Small intestine (tissue), 7 donors: ENCODE data around the gene HEG1. TPM values are rescaled to one million over a fixed set of nuclear protein-coding genes. Genes with fewer than 3 reads are reported as not detected.
A peak's percentile ranks its signal among the peaks of the same experiment; 100 is the strongest.

Experiments
- DNase-seq, 2 donors: peaks; one replicate each; pipeline versions ENCODE4 v3.0.0 to v3.0.0-alpha.2; 2013
- FAIRE-seq: peaks from 2 replicates; lab custom pipeline; 2012; peaks lifted over from hg19 to GRCh38; lab: Jason Lieb, UNC
- H3K27ac ChIP-seq, 3 donors: one replicate each; pipeline ENCODE4 v1.5.1; 2013; ENCODE audit warnings: low read length in 2 of 3, mild to moderate bottlenecking in 2 of 3, control low read depth in 1 of 3, inconsistent platforms in 1 of 3, low read depth in 1 of 3, moderate library complexity in 1 of 3
- H3K27me3 ChIP-seq, 3 donors: one replicate each; pipeline ENCODE4 v1.6.1; 2013; ENCODE audit warnings: low read length in 3 of 3, inconsistent platforms in 1 of 3; ENCODE audit not compliant: control insufficient read depth in 3 of 3, insufficient read depth in 3 of 3
- H3K36me3 ChIP-seq, 3 donors: one replicate each; pipeline ENCODE4 v1.6.1; 2013; ENCODE audit warnings: low read length in 3 of 3, inconsistent platforms in 1 of 3, low read depth in 1 of 3, mild to moderate bottlenecking in 1 of 3, moderate library complexity in 1 of 3; ENCODE audit not compliant: control insufficient read depth in 3 of 3, insufficient read depth in 2 of 3
- H3K4me1 ChIP-seq, 3 donors: one replicate each; pipeline ENCODE4 v1.6.1; 2013; ENCODE audit warnings: low read length in 2 of 3, inconsistent platforms in 1 of 3, low read depth in 1 of 3, mild to moderate bottlenecking in 1 of 3, moderate library complexity in 1 of 3; ENCODE audit not compliant: control insufficient read depth in 3 of 3, insufficient read depth in 2 of 3
- H3K4me3 ChIP-seq, 3 donors: one replicate each; pipeline ENCODE4 v1.5.1; 2013; ENCODE audit warnings: low read length in 3 of 3, control low read depth in 1 of 3, inconsistent platforms in 1 of 3, low read depth in 1 of 3, mild to moderate bottlenecking in 1 of 3, moderate library complexity in 1 of 3
- H3K9me3 ChIP-seq, 2 donors: one replicate each; pipeline ENCODE4 v1.6.1; 2013; ENCODE audit warnings: low read depth in 1 of 2, low read length in 1 of 2; ENCODE audit not compliant: control insufficient read depth in 2 of 2, insufficient read depth in 1 of 2
- WGBS, 3 donors: extraction: QIAGEN DNeasy Blood & Tissue Kit; methylation state at CpG; one replicate each; pipeline ENCODE4 v1.1.7; 2013; 5-methylcytosine and 5-hydroxymethylcytosine counted together
- polyA plus RNA-seq, 4 donors: library from polyadenylated mRNA; stranded (reverse) in 3 of 4; unstranded in 1 of 4; fragments of 200-250 nt in 3 of 4; fragments of 120-200 nt in 1 of 4; gene quantifications; one replicate each; pipeline versions ENCODE4 v1.2.1 to v1.2.3, GENCODE V29; 2013
- donor health status: healthy with polysubstance abuse.
- donor health status: control.
- donor health status: control.
- donor health status: Bipolar disorder and iron deficiency.
- donor health status: healthy.

Gene HEG1
- polyA plus RNA-seq, 4 donors, result 0.27 to 16.6 (median 5.5) TPM

GRCh38 chr3:125002414-125003368, 53.1 kb downstream of the HEG1 start:
- Histone ChIP-seq H3K9me3 (no peaks in the 10 kb centered on the region), H3K27me3 (no peaks in the 10 kb centered on the region), H3K36me3 (peaks cover 0 to 19% (median 4%) of the 10 kb centered on the region in 3 donors), H3K4me3 (no peak overlapping the region), H3K27ac (peak overlapping the region in 1 of 3 donors; percentile 76), H3K4me1 (peaks cover 0 to 51% (median 6%) of the 10 kb centered on the region in 3 donors)
- 80 to 84% (median 83%) methylated on average over 11 of the region's 11 CpGs for WGBS, 3 donors
- DNase-seq (peak in 1 of 2 donors; percentile 46), FAIRE-seq (no peak)

GRCh38 chr3:125001557-125002413, 54.0 kb downstream of the HEG1 start:
- FAIRE-seq (no peak), DNase-seq (peak in 1 of 2 donors; percentile 79)
- Histone ChIP-seq H3K4me3 (no peak overlapping the region), H3K9me3 (no peaks in the 10 kb centered on the region), H3K36me3 (peaks cover 0 to 22% (median 4%) of the 10 kb centered on the region in 3 donors), H3K27me3 (no peaks in the 10 kb centered on the region), H3K4me1 (peaks cover 0 to 51% (median 6%) of the 10 kb centered on the region in 3 donors), H3K27ac (peak overlapping the region in 1 of 3 donors; percentile 76)
- 80 to 85% (median 82%) methylated on average over 12 of the region's 12 CpGs for WGBS, 3 donors

GRCh38 chr3:125000661-125001060, 55.1 kb downstream of the HEG1 start:
- H3K4me3 ChIP-seq, result no peak overlapping the region
- peaks cover 0 to 16% (median 4%) of the 10 kb centered on the region in 3 donors for H3K36me3 ChIP-seq
- WGBS, 3 donors, result 77 to 92% (median 92%) methylated on average over 2 of the region's 2 CpGs
- peaks cover 0 to 53% (median 6%) of the 10 kb centered on the region in 3 donors for H3K4me1 ChIP-seq
- FAIRE-seq, result no peak
- H3K9me3 ChIP-seq, result no peaks in the 10 kb centered on the region
- no peak for DNase-seq
- H3K27ac ChIP-seq, result peak overlapping the region in 1 of 3 donors; percentile 76
- no peaks in the 10 kb centered on the region for H3K27me3 ChIP-seq

GRCh38 chr3:124999897-125000435, 55.8 kb downstream of the HEG1 start:
- FAIRE-seq, result no peak
- no peaks in the 10 kb centered on the region for H3K27me3 ChIP-seq
- H3K4me1 ChIP-seq, result peaks cover 0 to 53% (median 4%) of the 10 kb centered on the region in 3 donors
- 73 to 88% (median 84%) methylated on average over 2 of the region's 2 CpGs for WGBS, 3 donors
- H3K36me3 ChIP-seq, result peaks cover 0 to 16% (median 4%) of the 10 kb centered on the region in 3 donors
- no peak overlapping the region for H3K4me3 ChIP-seq
- no peak overlapping the region for H3K27ac ChIP-seq
- DNase-seq, result no peak
- H3K9me3 ChIP-seq, result no peaks in the 10 kb centered on the region

- Histone ChIP-seq H3K27me3 (no peaks in the 10 kb centered on the region), H3K36me3 (peaks cover 0 to 20% (median 4%) of the 10 kb centered on the region in 3 donors), H3K4me1 (peaks cover 0 to 46% (median 4%) of the 10 kb centered on the region in 3 donors), H3K4me3 (no peak overlapping the region), H3K9me3 (no peaks in the 10 kb centered on the region), H3K27ac (no peak overlapping the region)
- WGBS, 3 donors, result 26 to 65% (median 63%) methylated on average over 1 of the region's 1 CpG
- FAIRE-seq (no peak), DNase-seq (no peak)
Observed at GRCh38 chr3:124999317-124999716, 56.5 kb downstream of the HEG1 start.

- peaks cover 0 to 41% (median 0%) of the 10 kb centered on the region in 3 donors for H3K4me1 ChIP-seq
Observed at GRCh38 chr3:124998247-124998630, 57.6 kb downstream of the HEG1 start.

GRCh38 chr3:124997303-124998246, 58.2 kb downstream of the HEG1 start:
- Histone ChIP-seq H3K36me3 (peaks cover 0 to 24% (median 0%) of the 10 kb centered on the region in 3 donors), H3K4me1 (peaks cover 0 to 41% (median 0%) of the 10 kb centered on the region in 3 donors)
- no peak for FAIRE-seq

More at GRCh38 chr3:124998247-124998630, 57.6 kb downstream of the HEG1 start:
- DNase-seq (no peak), FAIRE-seq (no peak)
- H3K4me3 ChIP-seq, result no peak overlapping the region
- peaks cover 0 to 24% (median 0%) of the 10 kb centered on the region in 3 donors for H3K36me3 ChIP-seq
- no peak overlapping the region for H3K27ac ChIP-seq
- no peaks in the 10 kb centered on the region for H3K27me3 ChIP-seq
- H3K9me3 ChIP-seq, result no peaks in the 10 kb centered on the region
- 86 to 92% (median 90%) methylated on average over 3 of the region's 3 CpGs for WGBS, 3 donors

More at GRCh38 chr3:124997303-124998246, 58.2 kb downstream of the HEG1 start:
- WGBS, 3 donors, result 89 to 91% (median 89%) methylated on average over 21 of the region's 21 CpGs
- no peaks in the 10 kb centered on the region for H3K9me3 ChIP-seq
- DNase-seq, result no peak
- no peak overlapping the region for H3K27ac ChIP-seq
- no peak overlapping the region for H3K4me3 ChIP-seq
- no peaks in the 10 kb centered on the region for H3K27me3 ChIP-seq
